Colonic mucosa (tissue), 4 donors: ENCODE measurements around the gene ICAM1. TPM values are rescaled to one million over a fixed set of nuclear protein-coding genes. Genes with fewer than 3 reads are reported as not detected.

Experiments used
- DNase-seq: peaks from one replicate; pipeline ENCODE4 v3.0.0-alpha.2; 2020
- H3K27ac ChIP-seq: fragments of 200-600 bp; one replicate; pipeline ENCODE4 v1.8.0; 2021
- H3K27me3 ChIP-seq: fragments of 200-600 bp; one replicate; pipeline ENCODE4 v1.8.0; 2021
- H3K36me3 ChIP-seq: fragments of 200-600 bp; one replicate; pipeline ENCODE4 v1.8.0; 2021
- H3K4me1 ChIP-seq: fragments of 200-600 bp; one replicate; pipeline ENCODE4 v1.8.0; 2021; ENCODE audit warnings: mild to moderate bottlenecking
- H3K4me3 ChIP-seq: fragments of 200-600 bp; one replicate; pipeline ENCODE4 v1.8.0; 2021
- H3K9ac ChIP-seq, 2 donors: one replicate each; pipeline ENCODE4 v1.7.0; 2013; ENCODE audit warnings: control low read depth in 2 of 2, low read depth in 2 of 2, low read length in 2 of 2
- H3K9me3 ChIP-seq: fragments of 200-600 bp; one replicate; pipeline ENCODE4 v1.8.0; 2021
- CTCF ChIP-seq: fragments of 200-600 bp; IDR thresholded peaks from one replicate; pipeline ENCODE4 v1.8.0; 2022; ENCODE audit warnings: antibody characterized with exemption, mild to moderate bottlenecking
- intact Hi-C: fragments of 100-400 bp; cut with DNase I; formaldehyde crosslinking; loops from one replicate; pipeline ENCODE4 v1.14.1; 2022
- total RNA-seq, 2 donors: library from RNA; stranded (reverse); fragmentation: NEBNext Ultra II Directional in 1 of 2; extraction: Animal tissue kit (Norgen Biotek cat#: 25700) in 1 of 2; gene quantifications; one replicate each; pipeline ENCODE4 v1.2.1, GENCODE V29; 2021
- donor health status: healthy.
- donor health status: DM: no; HTN: no; CAD: no.
- donor health status: DM: no; HTN: no; CAD: no.

Gene ICAM1
- total RNA-seq, 2 donors from 2014 or later: 3.5 to 13.1 TPM

- Histone ChIP-seq H3K27me3 (peaks cover 45% of the 10 kb centered on the region), H3K9ac (peak within 1 kb of the TSS in 1 of 2 donors; percentile 34)
- peak; percentile 54 for DNase-seq
Measured at GRCh38 chr19:10286803-10287737, 16.1 kb downstream of the ICAM1 start, which contains the start of gene ICAM4. ICAM4 (plus strand) TSS chr19:10286955; CDS start chr19:10287013, 58 bp downstream.

GRCh38 chr19:10288662-10289166 lies 17.8 kb downstream of the ICAM1 start:
- DNase-seq: peak; percentile 72
- Histone ChIP-seq H3K27ac (no peak overlapping the region), H3K9me3 (no peaks in the 10 kb centered on the region), H3K9ac (peak overlapping the region in 1 of 2 donors; percentile 12), H3K36me3 (no peaks in the 10 kb centered on the region), H3K4me3 (peak overlapping the region; percentile 17), H3K4me1 (peaks cover 40% of the 10 kb centered on the region), H3K27me3 (peaks cover 59% of the 10 kb centered on the region)
- no peak for TF ChIP-seq CTCF
- intact Hi-C loops: no loop called here

More at GRCh38 chr19:10286803-10287737, 16.1 kb downstream of the ICAM1 start, which contains the start of gene ICAM4:
- Histone ChIP-seq H3K36me3 (no peaks in the 10 kb centered on the region), H3K27ac (no peak within 1 kb of the TSS), H3K4me1 (peaks cover 40% of the 10 kb centered on the region), H3K4me3 (no peak within 1 kb of the TSS), H3K9me3 (no peaks in the 10 kb centered on the region)
- intact Hi-C loops: no loop called here
- no peak for TF ChIP-seq CTCF

- Histone ChIP-seq H3K27me3 (peaks cover 65% of the 10 kb centered on the region), H3K27ac (no peak overlapping the region), H3K9ac (peak overlapping the region in 1 of 2 donors; percentile 12), H3K36me3 (no peaks in the 10 kb centered on the region), H3K4me3 (peak overlapping the region; percentile 17), H3K9me3 (no peaks in the 10 kb centered on the region), H3K4me1 (peaks cover 40% of the 10 kb centered on the region)
- TF ChIP-seq CTCF: no peak
- intact Hi-C loops: no loop called here
- DNase-seq: peak; percentile 41
Measured at GRCh38 chr19:10289167-10289835, 18.4 kb downstream of the ICAM1 start.

GRCh38 chr19:10289836-10290356 lies 19.0 kb downstream of the ICAM1 start, which contains the start of gene ICAM5:
ICAM5 (plus strand) TSS chr19:10289952; CDS start chr19:10290044, 92 bp downstream.
- H3K4me1 ChIP-seq: peaks cover 40% of the 10 kb centered on the region
- H3K27ac ChIP-seq: no peak within 1 kb of the TSS
- H3K27me3 ChIP-seq: peaks cover 71% of the 10 kb centered on the region
- no peaks in the 10 kb centered on the region for H3K9me3 ChIP-seq
- no peak for TF ChIP-seq CTCF
- no peaks in the 10 kb centered on the region for H3K36me3 ChIP-seq
- peak within 1 kb of the TSS; percentile 42 for H3K4me3 ChIP-seq
- intact Hi-C loops: no loop called here
- no peak for DNase-seq
- peak within 1 kb of the TSS in 1 of 2 donors; percentile 12 for H3K9ac ChIP-seq

- H3K9ac ChIP-seq: no peak overlapping the region
Measured at GRCh38 chr19:10290357-10290875, 19.5 kb downstream of the ICAM1 start.

More at GRCh38 chr19:10290357-10290875, 19.5 kb downstream of the ICAM1 start:
- TF ChIP-seq CTCF: no peak
- no peaks in the 10 kb centered on the region for H3K9me3 ChIP-seq
- no peak overlapping the region for H3K4me3 ChIP-seq
- no peak for DNase-seq
- intact Hi-C loops: no loop called here
- H3K36me3 ChIP-seq: no peaks in the 10 kb centered on the region
- no peak overlapping the region for H3K27ac ChIP-seq
- peaks cover 76% of the 10 kb centered on the region for H3K27me3 ChIP-seq
- H3K4me1 ChIP-seq: peaks cover 45% of the 10 kb centered on the region
